Measurements from ENCODE around the gene FHAD1.

Gene FHAD1

DNA sequence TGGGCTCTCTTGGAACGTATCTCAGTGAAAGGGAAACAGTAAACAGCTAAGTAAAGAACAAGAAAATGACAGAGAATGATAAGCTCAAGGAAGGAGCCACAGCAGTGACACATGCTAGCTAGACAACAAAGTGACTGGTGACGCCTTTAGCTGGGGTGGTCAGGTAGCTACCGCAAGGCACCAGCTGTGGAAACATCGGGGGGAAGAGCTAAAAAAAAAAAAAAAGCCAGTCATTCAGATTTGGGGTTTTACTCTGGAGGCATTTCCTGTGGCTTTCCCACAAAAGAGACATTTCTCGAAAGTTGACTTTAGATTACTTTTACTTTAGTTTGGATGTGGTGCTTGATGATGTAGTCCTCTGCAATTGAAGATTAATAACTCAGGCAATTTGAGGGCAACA, 2.1 kb downstream of the FHAD1 start:
- DNase-seq, result no peak

DNA sequence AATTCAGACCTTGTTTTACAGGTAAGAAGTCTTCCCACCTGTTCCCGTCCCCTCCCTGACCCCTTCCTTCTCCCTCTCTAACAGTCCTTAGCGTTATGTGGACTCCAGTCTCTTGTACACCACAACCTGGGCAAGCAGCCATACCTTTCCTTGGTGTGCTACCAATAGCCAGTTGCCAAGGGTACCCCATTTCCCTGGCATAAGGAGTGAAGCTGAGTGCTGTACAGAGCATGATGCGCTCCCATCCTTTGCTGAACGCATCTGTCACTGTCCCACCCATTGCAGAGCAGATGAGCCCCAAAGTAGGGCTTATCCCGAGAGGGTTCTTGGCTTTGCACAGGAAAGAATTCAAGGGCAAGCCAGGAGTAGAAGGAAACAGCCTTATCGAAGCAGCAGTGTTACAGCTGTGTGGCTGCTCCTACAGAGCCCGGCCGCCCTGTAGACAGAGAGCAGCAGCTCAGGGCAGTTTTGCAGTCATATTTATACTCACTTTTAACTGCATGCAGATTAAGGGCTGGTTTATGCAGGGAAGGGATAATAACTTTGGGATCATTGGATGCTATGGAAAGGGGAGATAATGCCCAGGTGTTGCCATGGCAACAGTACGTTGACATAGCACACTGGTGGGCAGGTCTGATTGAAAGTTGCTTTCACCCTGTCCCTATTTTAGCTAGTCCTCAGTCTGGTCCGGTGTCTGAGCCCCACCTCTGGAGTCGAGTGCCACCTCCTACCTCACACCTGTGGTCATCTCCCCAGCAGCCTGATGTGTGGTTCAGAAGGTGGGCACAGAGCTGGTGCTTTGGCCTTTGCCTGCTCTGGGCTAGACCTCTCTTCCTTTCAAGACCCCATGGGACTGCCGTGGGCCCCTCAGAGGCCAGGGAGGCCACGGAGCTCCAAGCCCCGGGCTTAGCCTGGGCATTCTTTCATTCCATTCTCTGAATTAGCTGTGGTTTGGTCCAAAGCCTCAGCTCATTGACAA, 5.1 kb downstream of the FHAD1 start:
- DNase-seq, result no peak

DNA sequence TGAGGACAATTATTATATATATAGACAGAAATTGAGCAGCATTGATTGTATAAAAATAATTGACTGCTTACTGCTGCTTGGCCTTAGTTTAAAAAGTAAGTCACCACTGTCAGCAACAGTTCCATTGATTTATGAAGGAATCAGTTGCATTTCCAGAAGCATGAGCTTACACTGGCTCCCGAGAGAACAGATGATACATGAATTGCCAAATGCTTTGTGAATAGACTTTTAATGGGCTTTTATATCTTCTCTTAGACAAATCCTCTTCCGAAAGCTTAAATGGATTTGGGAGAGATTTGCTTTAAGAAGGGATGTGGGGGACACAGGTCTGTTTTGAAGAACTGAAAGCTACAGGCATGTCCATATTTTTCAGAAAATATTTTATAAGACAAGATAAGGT, 7.5 kb downstream of the FHAD1 start:
- DNase-seq, result no peak

DNA sequence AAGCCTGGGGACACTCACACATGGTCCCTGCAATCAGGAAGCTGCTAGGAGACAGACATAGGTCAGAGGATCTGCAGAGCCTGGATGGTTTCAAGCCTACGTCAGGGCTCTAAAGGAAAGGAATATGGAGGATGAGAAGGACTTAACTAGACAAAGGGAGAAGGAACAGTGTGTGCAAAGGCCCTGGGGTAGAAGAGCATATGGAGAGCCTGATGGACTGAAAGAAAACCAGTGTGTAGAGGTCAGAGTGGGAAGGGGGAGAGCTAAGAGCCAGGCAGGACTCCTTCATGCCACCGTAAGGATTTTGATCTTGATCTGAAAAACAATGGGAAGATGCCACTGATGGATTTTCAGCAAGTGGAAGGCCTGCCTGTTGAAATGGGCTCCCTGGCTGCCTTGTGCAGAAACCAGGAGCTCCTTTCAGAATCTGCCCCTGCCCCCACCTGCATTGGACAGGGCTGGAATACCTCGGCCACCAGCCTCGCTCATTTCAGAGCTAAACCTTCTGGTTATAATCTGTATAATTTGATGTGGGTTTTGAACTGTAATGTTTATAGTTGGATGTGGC, 8.6 kb downstream of the FHAD1 start:
- no peak for DNase-seq

DNA sequence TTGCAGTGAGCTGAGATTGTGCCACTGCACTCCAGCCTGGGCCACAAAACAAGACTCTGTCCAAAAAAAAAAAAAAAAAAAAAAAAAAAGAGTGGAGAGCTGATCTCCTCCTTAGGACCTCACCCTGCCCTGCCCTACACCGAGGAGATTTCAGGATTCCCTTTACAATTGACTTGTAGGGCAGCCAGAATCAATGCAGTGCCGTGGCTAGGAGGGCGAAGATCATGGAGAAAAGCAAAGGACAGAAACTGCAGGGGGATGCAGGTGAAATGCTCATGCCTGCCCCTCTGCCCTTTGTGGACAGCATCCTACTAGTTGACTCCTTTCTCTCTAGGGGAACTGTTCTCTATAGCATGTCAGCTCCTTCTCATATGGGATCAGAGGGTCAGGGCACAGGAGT, 9.6 kb downstream of the FHAD1 start:
- no peak for DNase-seq

DNA sequence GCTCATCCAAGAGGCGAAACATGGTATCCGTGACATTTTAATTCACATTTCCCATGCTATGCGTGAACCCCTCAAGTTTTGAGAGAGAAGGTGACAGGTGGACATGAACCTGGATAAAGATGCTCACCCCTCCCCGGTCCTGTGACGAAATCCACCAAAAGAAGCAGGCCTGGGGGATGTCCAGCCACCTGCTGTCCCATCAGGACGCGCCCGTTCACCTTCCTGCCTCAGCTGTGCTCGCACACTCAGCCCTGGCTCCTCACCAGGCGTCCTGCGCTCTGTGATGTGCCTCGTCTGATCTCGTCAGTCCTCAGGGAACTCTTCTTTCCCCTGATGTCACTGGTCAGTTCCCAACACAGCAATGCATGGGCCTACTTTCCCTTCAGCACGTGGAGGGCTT, 10.3 kb downstream of the FHAD1 start:
- DNase-seq, result no peak

DNA sequence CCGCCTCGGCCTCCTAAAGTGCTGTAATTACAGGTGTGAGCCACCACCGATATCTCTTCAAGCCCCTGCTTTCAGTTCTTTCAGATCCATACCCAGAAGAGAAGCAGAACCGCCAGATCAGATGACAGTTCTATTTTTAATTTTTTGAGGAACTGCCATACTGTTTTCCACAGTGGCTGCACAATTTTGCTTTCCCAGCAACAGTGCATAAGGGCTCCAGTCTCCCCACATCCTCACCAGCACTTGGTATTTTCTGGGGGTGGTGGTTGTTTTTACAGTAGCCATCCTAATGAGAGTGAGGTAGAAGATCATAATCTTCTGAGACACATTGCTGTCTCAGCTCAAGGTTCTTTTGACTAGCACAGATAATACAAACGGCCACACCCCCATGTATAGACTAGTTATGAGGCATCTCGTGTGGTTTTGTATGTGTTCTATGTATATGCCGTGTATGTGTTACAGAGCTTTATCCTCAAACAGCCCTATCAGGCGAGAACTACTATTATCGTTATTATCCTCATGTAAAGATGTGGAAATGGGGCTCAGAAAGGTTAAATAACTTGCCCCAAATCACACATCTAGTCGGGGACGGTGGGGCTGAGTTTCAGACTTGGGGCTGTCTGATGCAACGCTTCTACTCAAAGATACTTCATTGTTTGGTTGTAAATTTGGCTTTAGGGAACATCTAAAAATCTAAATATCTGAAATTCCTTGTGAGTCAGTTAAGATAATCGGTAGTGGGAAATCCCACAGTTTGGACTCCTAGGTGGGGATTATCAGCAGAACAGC, 12.0 kb downstream of the FHAD1 start:
- DNase-seq, result no peak

DNA sequence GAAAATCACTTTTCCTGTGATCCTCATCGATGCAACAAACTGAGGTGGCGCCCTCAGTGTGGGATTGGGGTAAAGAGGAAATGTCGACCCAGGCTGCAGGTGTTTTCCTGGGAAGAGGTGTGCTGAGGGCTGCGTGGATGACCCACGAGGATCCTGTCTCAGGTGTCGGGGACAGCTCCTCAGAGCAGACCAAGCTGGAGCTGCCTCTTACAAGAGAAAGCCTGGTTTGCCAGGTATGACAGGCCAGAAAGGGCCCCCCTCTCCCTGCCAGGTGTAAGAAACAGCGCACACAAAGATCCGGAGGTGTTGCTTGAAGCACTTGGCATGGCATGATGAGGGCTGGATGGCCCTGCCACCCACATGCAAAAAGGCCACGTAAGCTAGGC, 12.6 kb downstream of the FHAD1 start:
- DNase-seq, result no peak

DNA sequence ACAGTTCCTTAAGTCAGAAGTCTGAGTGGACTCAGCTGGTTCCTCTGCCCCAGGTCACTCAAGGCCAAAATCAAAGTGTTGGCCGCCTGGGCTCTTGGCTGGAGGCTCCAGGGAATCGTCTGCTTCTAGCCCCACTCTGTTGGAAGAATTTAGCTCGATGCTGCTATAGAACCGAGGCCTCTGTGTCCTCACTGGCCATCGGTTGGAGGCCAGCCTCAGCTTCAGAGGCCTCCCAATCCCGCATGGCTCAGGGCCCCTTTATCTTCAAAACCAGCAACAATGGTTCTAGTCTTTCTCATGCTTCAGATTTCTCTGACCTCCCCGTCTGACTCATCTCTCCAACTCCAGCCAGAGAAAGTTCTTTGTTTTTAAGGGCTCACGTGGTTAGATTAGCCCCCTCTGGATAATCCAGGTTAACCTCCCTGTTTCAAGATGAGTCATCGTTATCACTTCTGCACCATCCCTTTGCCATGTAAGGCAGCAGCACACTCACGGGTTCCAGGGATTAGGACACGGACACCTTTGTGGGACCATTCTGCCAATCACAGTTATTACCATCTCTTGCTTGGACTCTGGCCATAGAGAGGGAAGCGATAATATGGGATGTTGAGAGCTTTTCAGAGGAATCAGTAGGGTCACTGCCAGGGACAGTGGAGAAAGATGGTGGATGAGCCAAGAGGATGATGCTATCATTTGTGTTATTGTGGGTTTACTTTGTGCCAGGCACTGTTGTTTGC, 13.6 kb downstream of the FHAD1 start:
- no peak for DNase-seq

DNA sequence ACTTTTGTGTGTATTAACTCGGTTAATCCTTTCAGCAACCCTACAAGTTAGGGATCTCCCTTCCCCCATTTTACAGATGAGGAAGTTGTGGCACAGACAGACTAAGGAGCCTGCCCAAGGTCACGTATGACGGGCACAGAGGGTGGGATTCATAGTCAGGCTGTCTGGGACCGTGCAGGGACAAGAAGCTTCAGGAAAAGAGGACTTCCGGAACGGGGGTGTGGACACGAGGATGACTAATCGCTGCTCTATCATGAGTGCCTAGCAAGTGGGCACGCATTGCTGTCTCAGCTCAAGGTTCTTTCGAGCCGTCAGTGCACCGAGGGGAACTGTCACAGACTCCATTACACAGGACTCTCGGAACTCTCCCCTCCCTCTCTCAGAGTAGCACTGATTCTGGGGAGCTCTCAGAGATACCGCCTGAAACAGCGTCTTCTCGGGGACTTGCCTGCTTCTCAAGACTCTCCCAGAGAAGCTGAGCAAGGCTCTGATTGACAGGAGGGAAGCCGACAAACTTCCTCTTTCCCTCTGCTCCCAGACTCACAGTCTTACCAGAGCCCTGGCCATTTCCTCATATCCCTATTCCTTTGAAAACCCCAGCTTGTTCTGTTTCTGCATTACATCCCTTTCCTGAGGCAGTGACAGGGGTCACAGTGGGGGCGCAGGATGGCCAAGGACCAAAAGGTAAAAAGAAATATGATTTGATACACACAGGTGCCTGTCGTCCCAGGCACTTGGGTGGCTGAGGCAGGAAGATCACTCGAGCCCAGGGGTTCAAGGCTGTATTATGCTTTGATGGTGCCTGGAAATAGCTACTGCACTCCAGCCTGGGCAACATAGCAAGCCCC, 14.4 kb downstream of the FHAD1 start:
- no peak for DNase-seq

DNA sequence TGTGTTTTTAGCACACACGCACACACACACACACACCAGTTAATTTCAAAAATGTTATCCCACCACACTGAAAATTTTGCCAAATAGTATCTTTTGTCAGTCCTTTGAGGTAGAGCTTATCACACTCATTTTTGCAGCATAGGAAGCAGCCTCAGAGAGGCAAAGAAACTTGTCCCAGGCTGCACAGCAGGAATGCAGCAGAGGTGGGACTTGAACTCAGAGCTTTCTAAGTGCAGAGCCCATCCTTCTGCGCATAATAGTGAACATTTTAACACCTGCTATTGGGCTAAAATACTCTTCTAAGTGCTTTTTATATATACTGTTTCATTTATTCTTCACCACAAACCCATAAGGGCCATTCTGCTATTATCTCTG, 15.0 kb downstream of the FHAD1 start:
- DNase-seq, result no peak

DNA sequence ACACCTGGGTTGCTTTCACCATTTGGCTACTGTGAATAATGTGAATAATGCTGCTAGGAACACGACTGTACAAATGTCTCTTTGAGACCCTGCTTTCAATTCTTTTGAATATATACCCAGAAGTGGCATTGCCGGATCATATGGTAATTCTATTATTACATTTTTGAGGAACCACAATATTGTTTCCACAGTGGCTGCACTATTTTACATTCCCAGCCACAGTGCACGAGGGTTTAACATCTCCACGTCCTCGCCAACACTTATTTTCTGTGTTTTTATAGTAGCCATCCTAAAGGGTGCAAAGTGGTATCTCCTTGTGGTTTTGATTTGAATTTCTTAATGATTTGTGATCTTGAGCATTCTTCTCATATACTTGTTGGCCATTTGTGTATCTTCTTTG, 15.7 kb downstream of the FHAD1 start:
- DNase-seq, result no peak

DNA sequence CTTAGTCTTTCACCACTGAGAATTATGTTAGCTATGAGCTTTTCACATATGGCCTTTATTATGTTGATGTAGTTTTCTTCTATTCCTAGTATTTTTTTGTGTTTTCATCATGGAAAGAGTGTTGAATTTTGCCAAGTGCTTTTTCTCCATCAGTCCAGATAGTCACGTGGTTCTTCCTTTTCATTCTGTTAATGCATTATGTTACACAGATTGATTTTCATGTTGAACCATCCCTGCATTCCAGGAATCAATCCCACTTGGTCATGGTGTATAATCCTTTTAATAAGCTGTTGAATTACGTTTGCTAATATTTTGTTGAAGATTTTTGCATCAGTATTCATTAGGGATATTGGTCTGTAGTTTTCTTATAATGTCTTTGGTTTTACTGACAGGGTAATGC, 17.7 kb downstream of the FHAD1 start:
- no peak for DNase-seq

DNA sequence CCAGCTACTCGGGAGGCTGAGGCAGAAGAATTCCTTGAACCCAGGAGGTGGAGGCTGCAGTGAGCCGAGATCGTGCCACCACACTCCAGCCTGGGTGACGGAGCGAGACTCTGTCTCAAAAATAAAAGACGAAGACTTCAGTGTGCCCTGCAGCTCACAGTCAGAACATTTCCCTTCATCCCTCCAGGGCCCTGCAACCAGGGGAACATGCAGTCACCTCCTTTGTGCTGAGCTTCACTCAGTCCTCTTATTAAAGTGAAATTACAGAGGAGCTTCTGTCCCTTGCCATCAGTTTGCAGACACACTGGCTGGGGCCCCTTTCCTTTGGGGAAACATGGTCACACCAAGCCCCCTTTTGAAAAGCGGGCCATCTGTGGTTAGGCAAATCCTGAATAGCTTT, 24.2 kb downstream of the FHAD1 start:
- DNase-seq, result no peak

DNA sequence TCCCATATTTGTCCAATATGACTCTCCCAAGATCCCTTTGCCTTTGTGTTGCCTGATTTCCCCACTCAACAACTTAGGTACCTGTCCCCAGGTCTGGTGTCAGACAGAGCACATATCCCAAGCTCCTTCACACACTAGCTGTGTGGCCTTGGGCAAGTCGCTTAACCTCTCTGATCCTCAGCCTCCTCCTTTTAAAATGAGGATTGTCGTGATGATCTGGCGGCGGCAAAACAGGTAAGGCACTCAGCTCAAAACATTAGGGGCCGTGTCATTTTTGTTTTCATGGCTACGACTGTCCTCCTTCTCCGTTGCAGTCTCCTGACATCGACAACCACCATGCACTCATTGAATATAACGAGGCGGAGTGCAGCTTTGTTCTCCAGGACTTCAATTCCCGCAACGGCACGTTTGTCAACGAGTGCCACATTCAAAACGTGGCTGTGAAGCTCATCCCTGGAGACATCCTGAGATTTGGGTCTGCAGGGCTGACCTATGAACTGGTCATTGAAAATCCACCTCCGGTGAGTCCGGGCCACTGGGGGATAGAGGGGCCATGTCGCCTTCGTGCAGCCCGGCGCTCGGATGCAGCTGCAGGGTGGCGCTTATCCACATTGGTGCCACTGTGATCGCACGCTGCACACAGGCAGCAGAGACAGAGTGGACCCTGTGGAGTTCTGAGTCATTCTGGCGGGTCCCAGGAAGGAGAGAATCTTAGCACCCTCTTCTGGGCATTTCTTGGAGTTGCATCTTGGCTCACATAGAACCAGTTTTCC, 25.2 kb downstream of the FHAD1 start:
- no peak for DNase-seq

DNA sequence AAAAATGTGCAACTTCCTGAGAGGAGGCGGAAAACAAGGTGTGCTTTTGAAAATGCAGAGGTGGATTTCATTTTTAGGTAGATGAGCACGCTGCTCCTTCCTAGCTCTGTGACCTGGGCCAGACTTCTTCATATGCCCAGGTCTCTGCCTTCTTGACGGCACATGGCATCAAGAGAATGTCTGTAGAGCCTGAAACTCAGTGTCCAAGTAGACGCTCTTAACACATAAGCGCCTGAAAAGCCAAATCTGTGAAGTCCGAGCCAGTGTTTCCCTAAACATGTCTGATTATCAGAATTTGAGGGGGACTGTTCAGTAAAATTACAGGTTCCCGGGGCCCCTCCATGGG, 25.7 kb downstream of the FHAD1 start:
- DNase-seq, result no peak

DNA sequence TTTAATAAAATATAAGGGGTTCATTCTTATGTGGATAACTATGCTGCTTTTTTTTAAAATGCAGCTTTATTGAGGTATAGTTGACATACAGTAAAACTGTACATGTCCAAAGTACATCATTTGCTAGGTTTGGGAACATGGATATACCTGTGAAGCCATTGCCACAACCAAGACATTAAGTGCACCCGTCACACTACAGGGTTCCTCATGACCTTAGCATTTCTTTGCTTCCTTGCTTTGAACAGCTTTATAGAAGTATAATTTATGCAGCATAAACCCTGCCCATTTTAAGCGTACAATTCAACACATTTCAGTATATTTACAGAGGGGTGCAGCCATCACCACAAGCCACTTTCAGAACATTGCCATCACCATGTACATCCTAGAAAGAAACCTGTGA, 26.3 kb downstream of the FHAD1 start:
- DNase-seq, result no peak

DNA sequence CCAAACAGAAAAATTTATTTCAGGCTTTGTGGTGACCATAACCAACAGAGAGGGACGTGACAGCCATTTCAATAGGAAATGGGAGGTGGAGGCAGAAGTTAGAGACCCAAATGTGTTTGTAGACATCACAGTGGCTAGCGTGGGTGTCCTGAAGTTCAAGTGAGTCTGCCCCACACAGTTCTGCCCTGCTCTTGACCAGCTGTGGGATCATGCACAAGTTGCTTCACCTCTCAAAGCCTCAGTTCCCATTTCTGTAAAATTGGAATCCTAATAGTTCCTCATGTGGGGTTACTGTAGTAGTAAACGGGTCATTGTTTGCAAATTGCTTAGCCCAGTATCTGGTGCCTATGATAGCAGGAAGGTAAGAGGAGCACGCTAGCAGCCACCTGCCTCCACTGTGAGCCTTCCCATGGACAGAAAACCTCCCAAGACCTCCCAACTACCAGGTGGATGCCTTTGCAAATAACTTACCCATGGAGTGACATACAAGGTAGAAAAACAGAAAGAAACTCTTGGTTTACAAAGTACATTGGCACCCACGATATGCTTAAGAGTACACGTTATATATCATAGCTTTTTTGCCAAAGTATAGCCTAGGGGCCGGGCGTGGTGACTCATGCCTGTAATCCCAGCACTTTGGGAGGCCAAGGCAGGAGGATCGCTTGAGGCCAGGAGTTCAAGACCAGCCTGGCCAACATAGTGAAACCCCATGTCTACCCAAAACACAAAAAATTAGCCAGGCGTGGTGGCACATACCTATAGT, 29.1 kb downstream of the FHAD1 start:
- DNase-seq, result no peak

DNA sequence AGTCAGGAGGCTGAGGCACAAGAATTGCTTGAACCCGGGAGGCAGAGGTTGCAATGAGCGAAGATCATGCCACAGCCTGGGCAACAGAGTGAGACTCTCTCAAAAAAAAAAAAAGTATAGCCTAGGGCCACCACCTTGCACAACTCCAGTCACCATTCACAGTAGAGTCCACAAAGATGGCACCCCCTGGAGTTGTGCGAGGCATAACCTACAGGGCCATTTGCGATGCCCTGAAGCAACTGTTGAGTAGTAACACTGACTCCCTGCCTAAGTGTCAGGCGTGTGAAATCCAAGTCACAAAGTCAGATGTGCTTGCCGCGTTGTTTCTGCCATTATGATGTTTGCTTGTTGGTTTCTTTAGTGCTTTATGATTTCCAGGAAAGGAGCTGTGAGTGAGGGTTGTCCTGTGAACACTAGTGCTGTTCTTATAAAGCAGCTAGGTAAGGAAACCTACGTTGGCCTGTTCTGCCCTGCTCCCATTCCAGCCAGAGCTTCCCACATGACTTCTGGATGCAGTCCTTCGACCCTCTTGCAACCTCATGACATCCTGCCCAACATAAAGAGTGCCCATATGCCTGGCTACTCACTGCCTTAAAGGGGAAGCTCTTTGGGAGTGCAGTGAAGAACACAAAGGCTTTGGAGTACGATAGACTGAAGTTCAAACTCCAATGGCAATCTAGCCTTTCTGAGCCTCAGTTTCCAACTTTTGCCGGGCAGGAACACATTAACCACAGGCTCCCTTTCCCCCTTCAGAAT, 29.8 kb downstream of the FHAD1 start:
- DNase-seq, result no peak

DNA sequence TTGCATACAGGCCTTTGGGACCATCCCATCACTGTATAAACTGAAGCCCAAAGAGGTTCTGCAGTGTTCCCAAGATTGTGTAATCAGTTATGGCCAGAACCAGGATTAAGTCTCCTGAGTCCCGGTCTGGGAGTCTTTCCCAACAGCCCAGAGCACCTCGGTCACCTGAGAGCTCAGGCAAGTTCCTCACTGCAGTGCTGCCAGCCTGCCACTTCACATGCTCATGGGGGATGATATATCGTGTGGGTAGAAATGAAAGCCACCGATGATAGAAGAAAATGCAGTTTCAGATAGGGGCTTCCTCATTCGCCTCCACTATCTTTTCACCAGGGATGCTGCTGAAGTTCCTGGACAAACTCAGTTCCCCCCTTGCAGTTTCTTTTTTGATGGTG, 30.4 kb downstream of the FHAD1 start:
- DNase-seq, result no peak

All from activated T-cell treated with anti-CD3 and anti-CD28 coated beads for 4 hours (primary cell).